ENCODE data around the gene HPCA. TPM values are rescaled to one million over a fixed set of nuclear protein-coding genes. Genes with fewer than 3 reads are reported as not detected.

Gene HPCA
- total RNA-seq, 1 experiment from 2014 or later: 1.2 TPM

- TF ChIP-seq, protein P1, sequence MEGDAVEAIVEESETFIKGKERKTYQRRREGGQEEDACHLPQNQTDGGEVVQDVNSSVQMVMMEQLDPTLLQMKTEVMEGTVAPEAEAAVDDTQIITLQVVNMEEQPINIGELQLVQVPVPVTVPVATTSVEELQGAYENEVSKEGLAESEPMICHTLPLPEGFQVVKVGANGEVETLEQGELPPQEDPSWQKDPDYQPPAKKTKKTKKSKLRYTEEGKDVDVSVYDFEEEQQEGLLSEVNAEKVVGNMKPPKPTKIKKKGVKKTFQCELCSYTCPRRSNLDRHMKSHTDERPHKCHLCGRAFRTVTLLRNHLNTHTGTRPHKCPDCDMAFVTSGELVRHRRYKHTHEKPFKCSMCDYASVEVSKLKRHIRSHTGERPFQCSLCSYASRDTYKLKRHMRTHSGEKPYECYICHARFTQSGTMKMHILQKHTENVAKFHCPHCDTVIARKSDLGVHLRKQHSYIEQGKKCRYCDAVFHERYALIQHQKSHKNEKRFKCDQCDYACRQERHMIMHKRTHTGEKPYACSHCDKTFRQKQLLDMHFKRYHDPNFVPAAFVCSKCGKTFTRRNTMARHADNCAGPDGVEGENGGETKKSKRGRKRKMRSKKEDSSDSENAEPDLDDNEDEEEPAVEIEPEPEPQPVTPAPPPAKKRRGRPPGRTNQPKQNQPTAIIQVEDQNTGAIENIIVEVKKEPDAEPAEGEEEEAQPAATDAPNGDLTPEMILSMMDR (conservative IDR thresholded peaks at IDR 0.05): no peak
- H4K20me1 ChIP-seq (ENCODE audit: control insufficient read depth, insufficient read depth, insufficient read length): no peaks in the 10 kb centered on the region
- DNase-seq: no peak
- H3K4me1 Mint-ChIP-seq: peaks cover 23 to 34% of the 10 kb centered on the region in 2 experiments
- H2BK120ac ChIP-seq (ENCODE audit: low read depth, low read length, poor library complexity, severe bottlenecking): no peak overlapping the region
- peak overlapping the region in 1 of 2 experiments; percentile 30; a peak in 1 of 5 replicates for H3K4me3 Mint-ChIP-seq
- no peak overlapping the region for H3K27ac Mint-ChIP-seq
- H3K4me2 ChIP-seq (ENCODE audit: insufficient read depth, insufficient read length, low read length): no peak overlapping the region
- no peak overlapping the region for H3K4ac ChIP-seq (ENCODE audit: low read depth, low read length)
- no peak overlapping the region for H4K8ac ChIP-seq (replicated peaks; ENCODE audit: insufficient read length, low read depth, low read length)
- H3K9me3 Mint-ChIP-seq: peaks cover 5 to 9% of the 10 kb centered on the region in 2 experiments; a peak in 4 of 5 replicates
- H3T11ph ChIP-seq (ENCODE audit: low read length): no peak overlapping the region
- H3K4me1 ChIP-seq (ENCODE audit: insufficient read depth, low read length): no peaks in the 10 kb centered on the region
- no peak overlapping the region for H4K5ac ChIP-seq (ENCODE audit: insufficient read length, low read depth, low read length)
- H3K23ac ChIP-seq (ENCODE audit: insufficient read length, low read depth, low read length): no peak overlapping the region
- H3K14ac ChIP-seq (ENCODE audit: insufficient read depth, low read length): no peak overlapping the region
- H3K36me3 Mint-ChIP-seq (ENCODE audit: insufficient read depth in 1 of 3, low read depth in 3 of 3): no peaks in the 10 kb centered on the region
- peaks cover 20% of the 10 kb centered on the region; the same call in 1 of the 2 replicates for H3K27me3 ChIP-seq (ENCODE audit: insufficient read depth, low read length)
- no peak overlapping the region for H4K91ac ChIP-seq (ENCODE audit: insufficient read length, low read depth, low read length)
- H3K79me1 ChIP-seq (ENCODE audit: insufficient read depth, low read depth, low read length, poor library complexity, severe bottlenecking): no peaks in the 10 kb centered on the region
- no peaks in the 10 kb centered on the region for H3K9me3 ChIP-seq (ENCODE audit: control insufficient read depth, low read depth, low read length)
- H3K27me3 Mint-ChIP-seq (ENCODE audit: low read depth): peaks cover 79% of the 10 kb centered on the region
- no peak overlapping the region for H2BK20ac ChIP-seq (ENCODE audit: low read depth, low read length, poor library complexity, severe bottlenecking)
- WGBS (ENCODE audit: extremely low coverage, insufficient read length, low lambda C conversion rate): no CpG with 5 or more reads among the region's 2 CpGs
- H3K9ac ChIP-seq (ENCODE audit: extremely low read depth, insufficient read length, low read length): no peak overlapping the region
- H3K56ac ChIP-seq (ENCODE audit: insufficient read length, low read depth, low read length): no peak overlapping the region
- H2BK12ac ChIP-seq (ENCODE audit: insufficient read length, low read depth, low read length): no peak overlapping the region
- H3K27ac ChIP-seq (ENCODE audit: insufficient read length, low read depth, low read length): no peak overlapping the region
- H3K23me2 ChIP-seq (ENCODE audit: insufficient read length, low read depth, low read length, poor library complexity, severe bottlenecking): peaks cover 12% of the 10 kb centered on the region
- no peak overlapping the region for H3K18ac ChIP-seq (ENCODE audit: insufficient read length, low read depth, low read length)
- no peak overlapping the region for H2AFZ ChIP-seq (ENCODE audit: low read length)
- no peak overlapping the region for H2BK5ac ChIP-seq (ENCODE audit: insufficient read length, low read length)
- H2BK15ac ChIP-seq (ENCODE audit: low read depth, low read length): no peak overlapping the region
- H2AK5ac ChIP-seq (ENCODE audit: insufficient read length, low read length): no peak overlapping the region
- no peaks in the 10 kb centered on the region for H3K79me2 ChIP-seq (ENCODE audit: insufficient read depth, low read length)
Observed at GRCh38 chr1:32927441-32927840, 41.1 kb downstream of the HPCA start.
